Activated CD8-positive, alpha-beta memory T cell treated with anti-CD3 and anti-CD28 coated beads for 36 hours (primary cell): ENCODE data around the gene ATP1B1. TPM values are rescaled to one million over a fixed set of nuclear protein-coding genes. Genes with fewer than 3 reads are reported as not detected.

ENCODE experiments used
- CTCF ChIA-PET: fragments of 350-600 bp; sonication (Branson Sonifier 250); formaldehyde crosslinking; loops from one replicate; lab custom pipeline; 2021; ENCODE audit warnings: antibody characterized with exemption; lab: Charles Lee
- POLR2A ChIA-PET: fragments of 350-600 bp; sonication (Branson Sonifier 250); formaldehyde crosslinking; loops from one replicate; lab custom pipeline; 2021; ENCODE audit warnings: antibody characterized with exemption; lab: Charles Lee
- total RNA-seq, 2 experiments: library from RNA; stranded (reverse); gene quantifications; one replicate each; pipeline ENCODE4 v1.2.3, GENCODE V29; 2021

The ATP1B1 gene
- 1 to 10 TPM; 5.2 to 5.7 TPM for total RNA-seq

- CTCF ChIA-PET: interaction anchor here (1.4 to 2.2 kb wide), 2 partner anchors 12 kb away, joined by 5 to 7 read pairs; no protein-coding TSS in a partner anchor
These were observed at the start of gene ATP1B1 for GRCh38 chr1:169106095-169106920. TSS of gene ATP1B1 (plus strand) at chr1:169106690. CDS start at chr1:169106830, 140 bp downstream.

DNA sequence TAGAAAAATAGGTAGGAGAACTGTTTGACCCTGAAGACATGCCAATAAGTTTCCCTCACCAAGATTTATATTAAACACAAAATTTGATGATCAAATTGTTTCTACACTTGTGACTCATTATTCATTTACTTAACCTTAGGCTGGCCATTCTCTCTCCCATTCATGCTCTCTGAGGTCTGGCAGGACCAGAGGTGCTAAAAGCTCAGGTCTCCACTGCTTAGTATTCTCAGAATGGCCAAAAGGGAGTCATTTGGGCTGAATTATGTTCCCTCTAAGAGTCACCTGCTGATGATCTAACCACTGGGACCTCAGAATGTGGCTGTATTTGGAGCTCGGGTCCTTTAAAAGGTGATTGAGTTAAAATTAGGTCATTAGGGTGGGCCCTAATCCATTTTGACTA, 47.1 kb upstream of the ATP1B1 start:
- ChIA-PET POLR2A (no interaction called here), CTCF (no interaction called here)

More at GRCh38 chr1:169106095-169106920, at the start of gene ATP1B1:
- POLR2A ChIA-PET: no interaction called here

DNA sequence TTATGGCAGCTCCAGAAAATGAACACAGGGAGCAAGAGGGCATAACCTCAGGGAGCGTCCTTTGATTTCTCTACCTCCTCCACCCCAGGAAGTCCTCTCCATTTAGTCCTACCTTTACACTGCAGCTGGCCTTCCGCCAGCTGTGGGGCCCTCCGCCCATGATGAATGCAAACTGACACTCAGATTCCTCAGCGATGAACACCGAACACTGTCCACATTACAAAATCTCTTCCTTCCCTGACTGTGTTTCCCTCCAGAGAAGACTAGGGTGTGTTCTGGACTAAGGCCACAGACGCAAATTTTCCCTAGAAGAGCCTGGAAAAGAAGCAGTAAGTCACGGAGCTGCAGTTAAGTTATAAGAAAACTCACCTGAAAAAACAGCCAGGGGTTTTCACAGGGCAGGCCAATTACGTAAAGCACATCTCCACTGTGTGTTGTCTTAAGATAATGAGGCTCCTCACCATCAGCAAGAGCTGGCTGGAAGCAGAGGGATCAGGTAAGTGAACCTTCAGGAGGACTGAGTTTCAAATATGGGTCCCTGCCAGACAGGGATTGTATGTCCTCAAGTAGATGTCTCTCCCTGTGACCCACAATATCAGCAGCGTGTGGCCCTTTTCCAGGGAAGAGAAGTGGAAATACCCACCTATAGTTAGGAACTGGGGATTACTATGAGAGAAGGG, 46.3 kb upstream of the ATP1B1 start:
- ChIA-PET CTCF (no interaction called here), POLR2A (no interaction called here)

- POLR2A ChIA-PET: no interaction called here
- CTCF ChIA-PET: no interaction called here
These were observed 45.4 kb upstream of the ATP1B1 start for GRCh38 chr1:169060919-169061639.

- ChIA-PET POLR2A (no interaction called here), CTCF (no interaction called here)
These were observed 44.3 kb upstream of the ATP1B1 start for GRCh38 chr1:169062152-169062551.

- ChIA-PET CTCF (no interaction called here), POLR2A (no interaction called here)
These were observed 42.4 kb upstream of the ATP1B1 start for GRCh38 chr1:169064103-169064502.

GRCh38 chr1:169070547-169070946, 35.9 kb upstream of the ATP1B1 start:
- ChIA-PET CTCF (no interaction called here), POLR2A (no interaction called here)

DNA sequence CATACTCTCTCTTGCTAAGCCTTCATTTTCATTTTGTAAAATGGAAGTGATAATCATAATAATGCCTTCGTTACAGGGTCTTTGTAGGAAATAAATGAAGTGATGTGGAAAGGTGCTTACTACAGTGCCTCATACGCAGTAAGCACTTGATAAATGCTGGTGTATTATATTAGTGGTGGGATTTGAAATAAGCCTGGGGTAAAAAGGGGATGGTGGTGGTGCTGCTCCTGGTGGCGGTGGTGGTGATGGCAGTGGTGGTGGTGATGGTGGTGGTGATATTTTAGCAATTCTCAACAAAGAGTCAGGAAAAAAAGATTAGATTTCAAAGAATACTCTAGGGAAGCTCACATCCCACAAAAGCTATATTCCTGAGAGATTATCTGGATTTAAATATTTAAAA, 35.5 kb upstream of the ATP1B1 start:
- POLR2A ChIA-PET: no interaction called here
- CTCF ChIA-PET: no interaction called here

- ChIA-PET POLR2A (no interaction called here), CTCF (no interaction called here)
These were observed 33.4 kb upstream of the ATP1B1 start for GRCh38 chr1:169072945-169073725.

DNA sequence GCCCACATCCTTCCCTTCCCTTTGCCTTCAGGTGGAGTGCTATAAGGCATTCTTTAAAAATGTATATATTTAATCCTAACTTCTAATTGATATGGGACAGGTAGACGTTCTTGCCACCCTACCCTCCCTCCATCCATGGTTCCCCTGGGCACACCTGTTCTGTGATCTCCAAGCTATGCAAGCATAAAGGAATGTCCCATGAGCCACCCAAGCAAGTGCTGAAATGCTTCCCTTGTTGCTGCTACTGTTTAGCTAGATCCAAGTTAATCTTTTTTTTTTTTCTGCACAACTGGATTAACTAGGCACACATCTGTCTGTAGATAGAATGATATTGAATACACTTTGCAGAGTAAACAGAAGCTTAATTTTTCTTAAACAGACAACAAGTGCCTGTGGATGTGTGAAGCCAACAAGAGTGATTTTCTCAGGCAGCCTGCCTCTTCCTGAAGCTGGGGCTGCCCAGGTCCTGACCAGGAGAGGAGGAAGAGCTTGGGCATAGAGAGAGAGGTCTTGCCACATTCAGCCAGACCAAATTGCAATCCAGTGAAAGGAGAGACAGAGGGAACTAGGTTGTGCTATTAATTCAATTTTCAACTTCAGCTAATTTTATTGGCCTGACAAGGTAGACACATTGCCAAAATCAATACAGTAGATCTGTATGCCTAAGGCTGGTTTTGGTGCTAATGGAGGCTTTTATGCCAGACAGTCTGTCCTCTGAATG, 28.2 kb upstream of the ATP1B1 start:
- CTCF ChIA-PET: interaction anchor here (1.8 kb wide), 1 partner anchor 12 kb away, joined by 6 read pairs; no protein-coding TSS in a partner anchor

GRCh38 chr1:169081503-169082123, 24.9 kb upstream of the ATP1B1 start:
- ChIA-PET POLR2A (no interaction called here), CTCF (no interaction called here)

More for the DNA sequence above, 28.2 kb upstream of the ATP1B1 start:
- POLR2A ChIA-PET: no interaction called here

DNA sequence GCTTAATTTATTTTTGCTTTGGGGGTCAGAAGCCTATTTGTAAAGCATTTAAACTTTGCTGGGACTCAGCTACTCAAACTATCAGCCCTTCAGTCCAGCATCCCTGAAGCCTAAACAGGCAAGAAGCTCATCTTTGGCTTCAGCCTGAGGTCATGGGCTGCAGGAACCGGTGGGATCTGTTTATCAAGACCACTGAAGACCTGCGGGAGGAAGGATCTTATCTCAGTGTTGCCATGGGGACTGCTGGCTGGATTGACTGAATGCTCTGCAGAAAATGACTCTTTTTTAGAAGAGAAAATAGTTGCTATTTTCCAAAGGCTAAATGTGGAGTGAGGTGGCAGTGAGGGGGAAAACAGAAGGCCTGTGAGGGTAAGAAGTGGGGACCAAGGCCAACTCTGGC, 20.6 kb upstream of the ATP1B1 start:
- ChIA-PET CTCF (no interaction called here), POLR2A (no interaction called here)

- POLR2A ChIA-PET: no interaction called here
- CTCF ChIA-PET: interaction anchor here (1.1 kb wide), 1 partner anchor 483 kb away, joined by 3 read pairs; no protein-coding TSS in a partner anchor
These were observed 19.7 kb upstream of the ATP1B1 start for GRCh38 chr1:169086603-169087455.

GRCh38 chr1:169087876-169088275, 18.6 kb upstream of the ATP1B1 start:
- ChIA-PET CTCF (interaction anchor here (1.1 kb wide), 1 partner anchor 484 kb away, joined by 3 read pairs; no protein-coding TSS in a partner anchor), POLR2A (no interaction called here)

- ChIA-PET POLR2A (interaction anchor here (0.6 kb wide), 1 partner anchor 23 kb away, joined by 5 read pairs; no protein-coding TSS in a partner anchor), CTCF (interaction anchor here (2.0 kb wide), 1 partner anchor 11 kb away, joined by 6 read pairs; no protein-coding TSS in a partner anchor)
These were observed 16.7 kb upstream of the ATP1B1 start for GRCh38 chr1:169089776-169090175.

DNA sequence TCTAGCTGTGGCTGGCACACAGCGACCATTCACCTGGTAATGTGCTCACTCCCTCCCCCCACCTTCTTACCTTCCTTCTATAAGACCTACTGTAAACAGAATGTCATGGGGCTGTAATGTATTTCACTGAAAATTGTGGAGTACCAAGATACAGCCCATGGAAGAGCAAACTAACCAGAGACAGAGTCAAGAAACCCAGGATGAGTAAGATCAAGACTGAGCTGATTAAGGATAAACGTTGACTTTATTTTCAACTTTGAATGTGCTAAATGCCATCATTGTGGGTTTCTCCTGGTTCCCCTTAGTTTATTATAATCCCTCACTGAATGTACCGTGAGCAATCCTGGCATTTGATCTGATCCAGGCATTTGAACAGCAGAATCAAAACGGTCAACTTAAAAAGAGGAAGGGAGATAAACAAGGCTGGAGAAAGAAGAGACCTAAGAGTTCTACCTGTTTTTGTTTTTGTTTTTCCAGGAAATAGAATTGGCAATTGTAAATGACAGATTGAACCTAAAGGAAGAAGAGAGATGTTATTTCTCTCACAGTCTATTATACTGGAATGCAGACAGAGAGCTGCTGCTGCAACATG, 16.1 kb upstream of the ATP1B1 start:
- CTCF ChIA-PET: interaction anchor here (2.0 kb wide), 1 partner anchor 11 kb away, joined by 6 read pairs; no protein-coding TSS in a partner anchor
- POLR2A ChIA-PET: no interaction called here
